K562 (cell line): ENCODE data around the gene RABL3. TPM values are rescaled to one million over a fixed set of nuclear protein-coding genes. Genes with fewer than 3 reads are reported as not detected.

Experiments used
- ARNT ChIP-seq, 2 experiments: fragments of 450-650 bp; IDR thresholded peaks; 2 replicates each; pipeline ENCODE4 v1.6.1; 2016; ENCODE audit warnings: mild to moderate bottlenecking in 1 of 2
- BCOR ChIP-seq: fragments of 450-650 bp; IDR thresholded peaks from 2 replicates; pipeline ENCODE4 v1.6.1; 2016
- CBFA2T3 ChIP-seq: fragments of 450-650 bp; IDR thresholded peaks from 2 replicates; pipeline ENCODE4 v1.6.1; 2017
- CHD1 ChIP-seq: fragments of 200-600 bp; sonication (generic); IDR thresholded peaks from one replicate; pipeline ENCODE4 v1.6.1; 2012; ENCODE audit warnings: mild to moderate bottlenecking, moderate library complexity, low read length, inconsistent platforms
- CTBP1 ChIP-seq: fragments of 450-650 bp; IDR thresholded peaks from 2 replicates; pipeline ENCODE4 v1.6.1; 2016; ENCODE audit warnings: borderline replicate concordance
- DACH1 ChIP-seq: fragments of 450-650 bp; IDR thresholded peaks from 2 replicates; pipeline ENCODE4 v1.6.1; 2018; ENCODE audit not compliant: partially characterized antibody
- DMBX1 ChIP-seq: fragments of 250-450 bp; sonication (Bioruptor Pico); IDR thresholded peaks from 2 replicates; pipeline ENCODE4 v1.8.0; 2022; ENCODE audit warnings: inconsistent platforms, mild to moderate bottlenecking, moderate library complexity, borderline replicate concordance
- GATAD2A ChIP-seq: fragments of 450-650 bp; IDR thresholded peaks from 2 replicates; pipeline ENCODE4 v1.6.1; 2017
- HDAC8 ChIP-seq: fragments of 450-650 bp; IDR thresholded peaks from 2 replicates; pipeline ENCODE4 v1.6.1; 2016; ENCODE audit warnings: mild to moderate bottlenecking, missing genetic modification characterization, moderate library complexity, missing compliant biosample characterization
- HMGXB4 ChIP-seq: sonication (generic); formaldehyde crosslinking; IDR thresholded peaks from 2 replicates; pipeline ENCODE4 v1.8.1; 2023; ENCODE audit warnings: mild to moderate bottlenecking, missing genetic modification reagents
- MXD1 ChIP-seq: fragments of 250-450 bp; sonication (Bioruptor Pico); IDR thresholded peaks from 2 replicates; pipeline ENCODE4 v1.8.0; 2021; ENCODE audit warnings: borderline replicate concordance, mild to moderate bottlenecking, moderate library complexity; ENCODE audit not compliant: poor library complexity, severe bottlenecking
- PHB ChIP-seq: fragments of 250-450 bp; sonication (Bioruptor Pico); IDR thresholded peaks from 2 replicates; pipeline ENCODE4 v1.5.0; 2021
- PHF8 ChIP-seq: fragments of 200-600 bp; sonication (generic); IDR thresholded peaks from 2 replicates; pipeline ENCODE4 v1.6.1; 2012; ENCODE audit warnings: mixed run types, mild to moderate bottlenecking, inconsistent platforms, low read length, moderate library complexity, borderline replicate concordance
- PKNOX1 ChIP-seq: fragments of 450-650 bp; IDR thresholded peaks from 2 replicates; pipeline ENCODE4 v1.6.1; 2016
- RAD21 ChIP-seq, 2 experiments: fragments of 250-450 bp in 1 of 2; fragments of 450-650 bp in 1 of 2; sonication (Bioruptor Pico) in 1 of 2; formaldehyde crosslinking in 1 of 2; IDR thresholded peaks in 1 of 2; conservative IDR thresholded peaks in 1 of 2; 2 replicates each; pipeline versions ENCODE4 v1.4.0 to v1.8.0; 2020 to 2022; ENCODE audit warnings: mild to moderate bottlenecking in 2 of 2, moderate library complexity in 1 of 2
- RBM14 ChIP-seq: fragments of 200-400 bp; formaldehyde crosslinking; IDR thresholded peaks from 2 replicates; pipeline ENCODE4 v1.6.1; 2018; ENCODE audit warnings: low read depth, mild to moderate bottlenecking, low read length, moderate library complexity, borderline replicate concordance; ENCODE audit not compliant: insufficient read depth
- SIX5 ChIP-seq, 2 experiments: IDR thresholded peaks; 2 replicates each; pipeline ENCODE4 v1.6.1; 2011; ENCODE audit warnings: low read length in 2 of 2, borderline replicate concordance in 1 of 2, low read depth in 1 of 2, mild to moderate bottlenecking in 1 of 2, moderate library complexity in 1 of 2; ENCODE audit not compliant: insufficient read depth in 1 of 2
- SMC3 ChIP-seq: conservative IDR thresholded peaks from 2 replicates; pipeline ENCODE4 v1.6.1; 2011; ENCODE audit warnings: low read depth, low read length, improper control_type of control experiment; ENCODE audit not compliant: insufficient read depth
- SREBF1 ChIP-seq: fragments of 150-350 bp; IDR thresholded peaks from 2 replicates; pipeline ENCODE4 v1.6.1; 2014; ENCODE audit warnings: antibody characterized with exemption, low read depth, low read length, borderline replicate concordance
- THAP7 ChIP-seq: fragments of 250-450 bp; sonication (Bioruptor Pico); IDR thresholded peaks from 2 replicates; pipeline ENCODE4 v1.5.0; 2021
- ZNF239 ChIP-seq: fragments of 250-450 bp; sonication (Bioruptor Pico); IDR thresholded peaks from 2 replicates; pipeline ENCODE4 v1.4.0; 2020; ENCODE audit warnings: mild to moderate bottlenecking
- ZNF282 ChIP-seq: sonication (generic); formaldehyde crosslinking; IDR thresholded peaks from 2 replicates; pipeline ENCODE4 v1.8.1; 2023; ENCODE audit warnings: missing genetic modification reagents
- ZNF583 ChIP-seq: fragments of 250-450 bp; sonication (Bioruptor Pico); IDR thresholded peaks from 2 replicates; pipeline ENCODE4 v1.4.0; 2020
- ZNF639 ChIP-seq, 2 experiments: fragments of 200-800 bp in 1 of 2; sonication (Bioruptor generic) in 1 of 2; sonication (generic) in 1 of 2; formaldehyde crosslinking in 1 of 2; IDR thresholded peaks in 1 of 2; conservative IDR thresholded peaks in 1 of 2; 2 replicates each; pipeline versions ENCODE4 v1.5.0 to v1.6.1; 2016 to 2020; ENCODE audit warnings: missing compliant biosample characterization in 1 of 2, missing genetic modification characterization in 1 of 2, missing genetic modification reagents in 1 of 2
- polyA plus RNA-seq, 8 experiments: library from polyadenylated mRNA; depleted of rRNA in 4 of 8; stranded (reverse) in 5 of 8; unstranded in 3 of 8; fragments of >200 nt; fragmentation: Nextera tagmentation in 2 of 8; fragmentation: Illumina TruSeq in 1 of 8; extraction: Ambion mirVana in 2 of 8; extraction: Trizol in 1 of 8; gene quantifications; 2 replicates each; pipeline versions ENCODE4 v1.2.1 to v1.2.3, GENCODE V29; 2011 to 2014; ENCODE audit warnings: inconsistent platforms in 1 of 8, missing spikeins in 1 of 8
- total RNA-seq, 7 experiments: library from RNA; depleted of rRNA in 6 of 7; stranded (reverse); fragments of >200 nt in 6 of 7; fragmentation: Illumina TruSeq in 2 of 7; extraction: Trizol in 2 of 7; gene quantifications; 2 replicates each; pipeline versions ENCODE4 v1.2.1 to v1.2.3, GENCODE V29; 2011 to 2021; ENCODE audit warnings: low replicate concordance in 1 of 7

RABL3 gene
- total and polyA plus RNA-seq, 9 of the 15 experiments (the other 6 are each of a cell fraction or from before 2014, with no cell fraction given), result 6.5 to 30.7 (median 12.3) TPM

- TF ChIP-seq HMGXB4 (CRISPR knock-in tag), result no peak
- no peak for TF ChIP-seq ARNT (IDR thresholded peaks at IDR 0.05)
- no peak for TF ChIP-seq ZNF639 (CRISPR knock-in tag; conservative IDR thresholded peaks at IDR 0.05 in 1 of 2, IDR thresholded peaks at IDR 0.05 in 1 of 2)
- no peak for TF ChIP-seq DACH1
- no peak for TF ChIP-seq GATAD2A
- peak; percentile 54 to 60; a peak in 3 of 4 replicates for TF ChIP-seq SIX5 (IDR thresholded peaks at IDR 0.05; ENCODE audit: borderline replicate concordance in 1 of 2, insufficient read depth in 1 of 2, low read depth in 1 of 2, low read length in 2 of 2)
- no peak for TF ChIP-seq SREBF1
- TF ChIP-seq MXD1, result no peak
- no peak for TF ChIP-seq CBFA2T3
- no peak for TF ChIP-seq THAP7 (CRISPR knock-in tag)
- TF ChIP-seq SMC3, result no peak
- no peak for TF ChIP-seq ZNF239 (CRISPR knock-in tag)
- TF ChIP-seq ZNF282, result no peak
- 0 out of 4 replicates have a peak, but pooled peaks of 1 of the 2 experiments have one; percentile 8 for TF ChIP-seq RAD21 (CRISPR knock-in tag; conservative IDR thresholded peaks at IDR 0.05 in 1 of 2, IDR thresholded peaks at IDR 0.05 in 1 of 2)
- TF ChIP-seq CTBP1, result no peak
- TF ChIP-seq PHF8, result peak; percentile 77; the same call in 1 of the 2 replicates
- TF ChIP-seq DMBX1, result no peak
- TF ChIP-seq RBM14, result no peak
- no peak for TF ChIP-seq ZNF583 (CRISPR knock-in tag)
- no peak for TF ChIP-seq PHB (CRISPR knock-in tag)
- TF ChIP-seq CHD1, result no peak
- TF ChIP-seq HDAC8 (tag), result no peak
- TF ChIP-seq BCOR, result no peak
- TF ChIP-seq PKNOX1, result peak; percentile 75
Measured at GRCh38 chr3:120742198-120742848, at the start of gene RABL3, which contains the start of gene GTF2E1 (continued).
